Activated CD4-positive, CD25-positive, alpha-beta regulatory T cell treated with anti-CD3 and anti-CD28 coated beads, Interleukin-2, amount 50 U/mL, for 24 hours (primary cell): ENCODE data around the gene ANK2.

Experiments
- ATAC-seq, 2 donors: fragments of 150-1000 bp; cut with Tn5 transposase; one replicate each; pipeline ENCODE4 v1.10.0; 2021; ENCODE audit warnings: mild to moderate bottlenecking in 1 of 2, moderate library complexity in 1 of 2

The ANK2 gene

GRCh38 chr4:113101669-113102068 lies 52.2 kb downstream of the ANK2 start:
- ATAC-seq: no peak

GRCh38 chr4:113103556-113103955 lies 54.1 kb downstream of the ANK2 start:
- no peak for ATAC-seq

GRCh38 chr4:113106108-113106507 lies 56.7 kb downstream of the ANK2 start:
- ATAC-seq: no peak

GRCh38 chr4:113109106-113109718 lies 59.8 kb downstream of the ANK2 start:
- no peak for ATAC-seq

DNA sequence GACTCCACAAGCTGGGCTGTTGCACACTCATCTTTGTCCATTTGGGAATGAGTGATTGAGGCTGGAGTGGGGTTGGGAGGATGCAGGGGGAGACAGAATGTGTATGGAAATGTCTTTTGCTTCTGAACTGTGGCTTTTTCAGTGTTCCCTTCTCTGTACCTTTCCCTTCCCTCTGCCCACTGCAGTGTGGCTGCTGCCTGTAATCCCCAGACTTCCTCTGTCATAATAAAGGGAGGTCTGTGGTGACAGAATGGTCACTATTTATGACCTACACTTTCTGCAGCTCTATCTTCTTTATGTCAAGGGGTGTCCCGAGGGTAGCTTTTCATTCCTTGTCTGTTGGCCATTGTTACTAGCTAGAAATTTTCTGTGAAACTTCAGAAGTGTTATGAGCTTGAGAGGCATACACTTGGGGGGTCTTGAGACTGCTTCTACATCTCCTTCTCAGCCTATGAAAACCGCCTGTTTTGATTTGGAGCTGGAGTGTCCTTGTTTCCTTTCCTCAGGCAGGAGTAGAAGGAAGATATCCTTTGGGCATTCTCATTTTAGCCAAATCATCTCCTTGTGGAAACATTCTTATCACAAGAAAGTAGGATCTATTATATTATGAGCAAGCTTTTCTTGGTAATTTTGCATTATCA lies 63.0 kb downstream of the ANK2 start:
- ATAC-seq: no peak

GRCh38 chr4:113113151-113113550 lies 63.7 kb downstream of the ANK2 start:
- ATAC-seq: no peak

- no peak for ATAC-seq
Observed at GRCh38 chr4:113114884-113115283, 65.4 kb downstream of the ANK2 start.

DNA sequence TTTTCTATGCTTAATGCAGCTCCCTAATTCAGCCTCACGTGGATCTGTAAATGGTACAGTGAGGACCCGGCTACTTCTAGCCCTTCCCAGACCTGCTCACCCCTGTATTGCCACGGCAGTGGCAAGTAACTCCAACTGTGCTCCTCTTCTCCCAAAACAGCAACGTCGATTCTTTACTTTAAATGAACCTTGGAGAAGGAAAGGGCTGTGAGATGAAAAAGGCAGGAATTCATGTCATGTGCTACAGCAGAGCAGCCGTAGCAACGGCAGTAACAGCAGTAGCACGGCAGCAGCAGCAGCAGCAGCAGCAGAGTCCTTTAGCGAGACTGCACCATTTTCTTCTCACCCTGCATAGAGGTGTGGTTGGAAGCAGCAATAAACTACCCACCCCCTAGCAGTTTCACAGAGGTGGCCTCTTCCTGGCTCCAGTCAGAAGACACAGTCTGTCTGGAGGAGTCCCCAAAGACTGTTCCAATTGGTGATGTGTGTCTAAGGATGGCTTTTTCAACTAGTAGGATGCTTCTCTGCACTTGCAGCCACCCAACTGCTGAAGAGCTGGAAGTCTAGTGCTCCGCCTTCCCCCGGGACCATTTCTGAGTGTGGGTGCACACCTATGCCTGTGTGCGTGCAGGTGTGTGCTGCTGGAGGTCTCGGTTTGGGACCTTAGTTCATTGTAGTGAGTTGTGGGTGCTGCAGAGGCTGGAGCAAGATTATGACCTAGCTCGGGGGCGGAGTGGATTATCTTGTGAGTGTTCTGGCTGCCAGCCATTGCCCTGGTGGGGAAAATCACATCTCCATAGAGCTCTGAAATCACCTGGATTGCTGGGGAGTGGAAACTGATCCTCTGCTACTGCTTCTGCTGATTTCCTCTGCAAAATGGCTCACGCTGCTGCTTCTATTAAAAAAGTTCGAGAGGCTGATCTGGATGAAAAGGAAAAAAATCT lies 67.2 kb downstream of the ANK2 start:
- ATAC-seq: no peak

DNA sequence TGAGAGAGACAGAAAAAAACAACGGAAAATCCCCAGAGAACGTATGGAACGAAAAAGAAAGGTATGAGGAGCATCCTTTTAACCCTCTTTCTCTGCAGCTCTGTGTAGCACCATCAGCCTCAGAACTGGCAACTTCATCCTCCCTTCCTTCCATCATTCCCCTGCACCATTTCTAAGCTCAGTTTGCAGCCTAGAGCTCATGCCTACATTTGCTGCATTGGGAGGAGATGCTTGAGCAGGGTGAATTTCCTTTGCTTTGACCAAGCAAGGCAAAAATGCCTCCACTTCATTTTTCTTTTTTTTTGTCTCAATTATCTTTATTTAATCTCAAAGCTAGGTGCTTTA lies 67.9 kb downstream of the ANK2 start:
- no peak for ATAC-seq

DNA sequence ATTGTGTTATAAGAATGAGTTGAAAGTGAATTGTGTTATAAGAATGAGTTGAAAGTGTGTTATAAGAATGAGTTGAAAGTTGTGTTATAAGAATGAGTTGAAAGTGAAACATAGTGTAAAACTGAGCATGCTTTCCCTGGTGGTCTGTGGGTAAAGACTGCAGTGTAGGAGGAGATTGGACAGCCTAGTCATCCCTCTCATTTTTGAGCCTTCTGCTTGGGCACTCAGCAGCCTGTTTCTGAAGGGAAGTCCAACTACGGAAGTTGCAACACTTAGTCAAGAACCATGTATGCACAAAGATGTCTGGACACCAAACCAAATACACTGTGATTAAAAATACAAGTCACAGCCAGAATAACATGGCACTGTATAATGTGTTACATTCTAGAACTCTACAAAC lies 72.6 kb downstream of the ANK2 start:
- ATAC-seq: no peak

DNA sequence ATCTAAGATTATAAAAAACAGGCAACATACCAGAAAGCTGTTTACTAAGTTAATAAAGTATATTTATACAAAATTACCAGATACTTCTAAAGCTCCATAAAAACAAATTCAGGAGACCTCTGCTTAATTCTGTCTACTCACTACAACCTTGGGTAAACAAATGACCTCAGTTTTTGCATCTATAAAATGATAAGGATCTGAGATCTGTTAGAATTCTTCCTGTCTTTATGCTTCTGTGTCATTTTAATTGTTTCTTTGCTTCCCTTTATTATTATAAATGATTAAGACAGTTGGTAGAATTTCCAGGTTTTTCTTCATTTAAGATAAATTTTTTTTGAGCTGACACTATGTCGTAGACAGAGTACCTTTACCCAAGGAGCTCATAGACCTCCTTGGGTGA lies 76.0 kb downstream of the ANK2 start:
- no peak for ATAC-seq

DNA sequence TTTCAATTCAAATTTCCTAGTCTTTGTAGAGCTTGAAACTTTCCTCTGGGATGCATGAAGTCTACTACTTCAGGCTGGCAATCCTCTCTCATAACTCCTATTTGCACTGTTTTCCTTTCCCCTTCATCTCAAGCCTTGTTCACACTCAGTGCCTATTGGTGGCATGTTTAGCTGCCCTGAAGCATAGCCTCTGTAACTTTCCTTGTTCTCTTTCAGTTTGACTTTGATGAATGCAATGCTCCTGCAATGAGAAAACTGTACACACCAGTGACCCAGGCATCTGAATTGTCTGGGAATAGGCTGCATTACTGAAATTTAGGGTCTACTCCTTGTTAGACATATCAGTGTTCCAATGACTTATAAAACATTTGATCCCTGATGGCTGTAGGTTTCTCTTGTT lies 81.7 kb downstream of the ANK2 start:
- ATAC-seq: peak in 1 of 2 donors; percentile 13

GRCh38 chr4:113131621-113132020 lies 82.2 kb downstream of the ANK2 start:
- ATAC-seq: no peak

DNA sequence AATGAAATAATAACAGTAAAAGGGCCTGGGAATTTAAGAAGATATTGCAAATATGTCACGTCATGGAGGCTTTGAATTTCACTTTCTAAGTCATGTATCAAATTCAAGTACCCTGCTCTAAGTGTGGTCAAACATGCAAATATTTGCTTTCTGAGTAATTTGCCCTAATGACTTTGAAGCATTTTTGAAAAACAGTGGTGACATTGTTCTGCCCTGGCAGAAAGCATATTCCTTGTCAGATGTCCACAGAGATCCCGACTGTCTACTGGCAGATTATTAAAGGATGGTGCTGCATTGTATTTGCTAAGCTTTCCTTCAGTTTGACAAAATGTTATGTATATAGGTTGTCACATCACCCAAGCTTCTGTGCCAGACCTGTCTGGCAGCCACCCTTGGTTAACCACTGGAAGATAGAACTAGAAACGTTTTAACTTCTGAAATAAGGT lies 92.5 kb downstream of the ANK2 start:
- no peak for ATAC-seq

- ATAC-seq: no peak
Observed at GRCh38 chr4:113142351-113142750, 92.9 kb downstream of the ANK2 start.

- ATAC-seq: no peak
Observed at GRCh38 chr4:113144091-113144490, 94.6 kb downstream of the ANK2 start.

GRCh38 chr4:113145147-113145518 lies 95.7 kb downstream of the ANK2 start:
- ATAC-seq: no peak

DNA sequence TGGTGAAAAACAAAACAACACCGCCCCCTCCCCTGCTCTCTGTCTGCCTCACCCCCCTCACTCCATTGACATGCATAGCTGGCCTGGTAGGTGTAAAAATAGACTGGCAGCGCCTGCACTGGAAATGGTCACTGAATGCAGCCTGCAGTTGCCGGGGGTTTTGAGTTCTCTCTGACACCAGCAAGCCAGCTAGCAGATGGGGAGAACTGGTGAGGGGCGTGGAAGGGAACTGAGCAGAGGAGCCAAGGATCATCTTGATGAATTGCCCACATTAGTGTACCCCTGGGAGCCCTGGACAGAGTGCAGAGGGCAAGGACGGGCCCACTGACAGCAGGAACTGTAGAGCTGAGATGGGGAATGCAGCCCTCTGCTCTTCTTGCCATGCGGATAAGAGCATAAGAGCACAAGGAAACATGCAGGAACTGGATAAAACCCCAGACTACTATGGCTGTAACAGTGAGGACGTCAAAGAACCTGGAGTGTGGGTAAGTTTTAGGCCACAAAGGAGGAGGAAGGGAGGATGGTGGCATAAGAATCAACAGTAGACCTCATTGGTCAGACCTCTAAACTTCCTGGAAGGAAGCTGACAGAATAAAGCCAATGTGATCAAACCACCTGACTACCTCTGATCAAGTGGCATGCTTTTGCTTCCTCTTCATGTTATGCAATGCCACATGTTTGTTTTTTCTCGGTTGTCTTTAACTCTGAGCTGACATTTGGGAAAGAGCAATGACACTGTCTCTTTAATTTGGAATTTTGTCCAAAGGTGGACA lies 96.3 kb downstream of the ANK2 start:
- ATAC-seq: no peak

- ATAC-seq: peak in 1 of 2 donors; percentile 59
Observed at GRCh38 chr4:113146876-113147358, 97.5 kb downstream of the ANK2 start.

DNA sequence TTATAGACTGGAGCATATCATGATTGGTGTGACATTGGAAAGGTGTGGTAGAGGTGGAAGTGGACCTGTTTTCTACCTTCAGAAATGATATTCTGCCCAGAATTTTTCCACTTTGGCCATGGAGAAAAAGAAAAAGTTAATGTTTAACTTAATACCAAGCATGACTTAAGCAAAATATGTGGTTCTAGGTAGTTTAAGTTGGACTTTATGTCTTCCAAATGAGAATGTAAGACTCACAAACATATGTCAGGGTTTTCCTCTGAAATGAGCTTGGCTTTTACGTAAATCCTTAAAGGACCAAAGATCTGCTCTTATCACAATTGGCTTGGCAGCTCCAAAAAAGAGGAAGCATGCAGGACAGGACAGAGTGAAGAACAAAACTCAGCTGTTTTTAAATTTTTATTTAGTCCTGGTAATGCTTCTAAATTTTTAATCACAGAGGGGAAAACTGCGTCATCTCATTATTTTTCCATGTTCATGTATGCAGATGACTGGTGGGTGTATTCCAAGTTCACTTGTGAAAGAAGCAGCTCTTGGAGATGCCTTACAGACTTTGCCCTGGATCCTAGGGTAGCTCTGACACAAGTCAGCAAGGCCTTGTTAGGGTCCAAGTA lies 98.2 kb downstream of the ANK2 start:
- ATAC-seq: no peak

- no peak for ATAC-seq
Observed at GRCh38 chr4:113148925-113149324, 99.5 kb downstream of the ANK2 start.

DNA sequence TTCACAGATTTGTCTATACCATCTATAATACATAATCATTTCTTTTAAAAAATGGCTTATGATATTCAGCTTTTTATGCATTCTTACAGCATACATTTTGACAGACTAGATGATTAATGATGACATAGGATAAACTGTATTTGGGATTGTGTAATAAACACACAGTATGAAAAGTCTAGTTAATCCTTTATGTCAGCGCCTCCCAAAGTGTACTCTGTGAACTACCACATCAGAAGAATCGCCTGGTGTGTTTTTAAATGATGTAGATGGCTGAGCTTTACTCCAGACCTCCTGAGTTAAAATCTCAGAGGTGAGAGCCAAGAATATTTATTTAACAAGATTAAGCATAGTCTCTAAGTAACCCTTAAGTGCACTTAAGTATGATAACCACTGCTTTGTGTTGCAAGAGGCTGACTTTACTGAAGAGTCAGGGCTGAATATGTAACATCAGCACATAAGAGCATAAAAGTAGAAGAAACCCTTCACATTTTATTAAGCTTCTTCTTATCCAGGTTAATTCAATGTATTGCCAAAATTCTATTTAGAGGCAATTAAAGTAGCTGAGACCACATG lies 104.2 kb downstream of the ANK2 start:
- ATAC-seq: no peak
